Cardiac muscle cell (in vitro differentiated cells and primary cell): ENCODE results near the gene GPR27. TPM values are rescaled to one million over a fixed set of nuclear protein-coding genes. Genes with fewer than 3 reads are reported as not detected.

Experiments
- DNase-seq, 2 donors: peaks; one replicate each; pipeline versions ENCODE4 v3.0.0 to v3.0.0-alpha.2; 2010 to 2017; ENCODE audit warnings: low read depth in 1 of 2, low spot score in 1 of 2
- H3K27ac ChIP-seq: fragments of 200-600 bp; sonication (generic); 2 replicates; pipeline ENCODE4 v1.5.1; 2016
- H3K27me3 ChIP-seq: fragments of 200-600 bp; sonication (generic); 2 replicates; pipeline ENCODE4 v1.6.0; 2016; ENCODE audit warnings: control low read depth
- H3K36me3 ChIP-seq: fragments of 200-600 bp; sonication (generic); 2 replicates; pipeline ENCODE4 v1.5.1; 2016; ENCODE audit warnings: control low read depth
- H3K4me1 ChIP-seq: fragments of 200-600 bp; sonication (generic); 2 replicates; pipeline ENCODE4 v1.8.1; 2017; ENCODE audit warnings: low read depth, mild to moderate bottlenecking, mixed run types
- H3K4me3 ChIP-seq: fragments of 200-600 bp; sonication (generic); 2 replicates; pipeline ENCODE4 v1.5.1; 2016; ENCODE audit warnings: mild to moderate bottlenecking
- H3K9me3 ChIP-seq: fragments of 200-600 bp; sonication (generic); 2 replicates; pipeline ENCODE4 v1.5.1; 2017; ENCODE audit warnings: low read depth, mild to moderate bottlenecking, control low read depth
- CTCF ChIP-seq: IDR thresholded peaks from 2 replicates; pipeline ENCODE4 v1.5.1; 2012; ENCODE audit warnings: low read depth, mild to moderate bottlenecking, low read length
- polyA plus RNA-seq: library from polyadenylated mRNA; unstranded; fragments of >200 nt; fragmentation: Nextera tagmentation; extraction: Ambion mirVana; gene quantifications from 2 replicates; pipeline ENCODE4 v1.2.1, GENCODE V29; 2016
- total RNA-seq: library from RNA; depleted of rRNA; stranded (reverse); fragments of >200 nt; gene quantifications from 2 replicates; pipeline ENCODE4 v1.2.3, GENCODE V29; 2016

The GPR27 gene
- total and polyA plus RNA-seq, 2 experiments from 2014 or later = 12.9 to 23.8 TPM

- Histone ChIP-seq H3K4me3 (no peak overlapping the region), H3K36me3 (no peaks in the 10 kb centered on the region), H3K27ac (no peak overlapping the region), H3K27me3 (peaks cover 58% of the 10 kb centered on the region), H3K9me3 (no peaks in the 10 kb centered on the region), H3K4me1 (no peaks in the 10 kb centered on the region)
- peak in 1 of 2 donors; percentile 54 for DNase-seq
- no peak for TF ChIP-seq CTCF
These were observed 26.2 kb downstream of the GPR27 start for GRCh38 chr3:71779674-71780377.

GRCh38 chr3:71780430-71780829 is 26.8 kb downstream of the GPR27 start:
- H3K9me3 ChIP-seq = no peaks in the 10 kb centered on the region
- no peaks in the 10 kb centered on the region for H3K36me3 ChIP-seq
- H3K27ac ChIP-seq = no peak overlapping the region
- no peak for DNase-seq
- H3K4me3 ChIP-seq = no peak overlapping the region
- no peak for TF ChIP-seq CTCF
- H3K27me3 ChIP-seq = peaks cover 64% of the 10 kb centered on the region
- H3K4me1 ChIP-seq = no peaks in the 10 kb centered on the region

DNA sequence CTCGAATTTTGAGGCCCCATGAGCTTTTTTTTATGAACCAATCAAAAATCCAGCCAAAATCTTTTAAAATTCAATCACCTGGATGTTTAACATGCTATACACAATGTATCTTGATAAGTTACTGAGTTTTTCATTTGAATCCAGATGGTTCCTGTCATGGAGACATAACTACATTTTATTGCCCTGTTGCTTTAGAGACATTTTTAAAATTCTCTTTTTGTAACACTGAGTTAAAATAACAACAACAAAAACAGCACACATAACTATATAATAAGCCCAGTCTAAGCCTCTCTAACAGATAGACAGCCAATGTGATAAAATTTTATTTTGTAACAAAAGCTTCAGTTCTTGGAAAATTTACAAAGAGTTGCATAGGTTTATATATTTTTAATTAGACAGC is 29.5 kb downstream of the GPR27 start:
- Histone ChIP-seq H3K9me3 (no peaks in the 10 kb centered on the region), H3K36me3 (no peaks in the 10 kb centered on the region), H3K27ac (no peak overlapping the region), H3K4me1 (no peaks in the 10 kb centered on the region), H3K27me3 (peaks cover 88% of the 10 kb centered on the region), H3K4me3 (no peak overlapping the region)
- TF ChIP-seq CTCF = no peak
- DNase-seq = no peak

GRCh38 chr3:71784201-71784913 is 30.7 kb downstream of the GPR27 start:
- Histone ChIP-seq H3K27me3 (peaks cover 84% of the 10 kb centered on the region), H3K4me3 (peak overlapping the region; percentile 40)

GRCh38 chr3:71784914-71785531 is 31.4 kb downstream of the GPR27 start, which contains the start of gene PROK2:
Gene PROK2 (minus strand): TSS chr3:71785148. CDS start chr3:71785052, 96 bp downstream.
- no peaks in the 10 kb centered on the region for H3K36me3 ChIP-seq
- no peak for TF ChIP-seq CTCF
- H3K27me3 ChIP-seq = peaks cover 77% of the 10 kb centered on the region
- no peak within 1 kb of the TSS for H3K27ac ChIP-seq
- H3K4me1 ChIP-seq = no peaks in the 10 kb centered on the region
- H3K4me3 ChIP-seq = peak within 1 kb of the TSS; percentile 40
- DNase-seq = peak; percentile 6 to 56
- no peaks in the 10 kb centered on the region for H3K9me3 ChIP-seq

More at GRCh38 chr3:71784201-71784913, 30.7 kb downstream of the GPR27 start:
- no peak overlapping the region for H3K27ac ChIP-seq
- no peaks in the 10 kb centered on the region for H3K36me3 ChIP-seq
- no peak for TF ChIP-seq CTCF
- no peaks in the 10 kb centered on the region for H3K4me1 ChIP-seq
- no peaks in the 10 kb centered on the region for H3K9me3 ChIP-seq
- DNase-seq = peak in 1 of 2 donors; percentile 8
